ENCODE data around the gene PSMB7.

The PSMB7 gene

DNA sequence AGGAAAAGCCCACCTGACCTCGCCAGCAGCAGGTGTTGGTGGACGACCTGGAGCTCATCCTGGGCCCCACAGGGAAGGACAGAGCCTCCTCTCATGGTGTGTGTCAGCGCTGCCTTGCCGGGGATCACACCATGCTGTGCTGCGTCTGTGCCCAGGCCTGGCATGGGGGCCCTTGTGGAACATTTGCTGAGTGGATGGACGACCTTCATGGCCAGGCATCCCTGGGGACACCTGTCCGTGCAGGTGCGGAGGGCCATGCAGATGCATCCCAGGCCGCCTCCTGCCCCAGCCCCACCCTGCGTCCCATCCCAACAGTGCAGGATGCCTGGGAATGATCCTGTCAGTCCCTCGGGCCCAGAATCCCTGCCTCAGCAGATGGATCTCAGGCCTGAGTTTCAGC is 83.7 kb downstream of the PSMB7 start:
- TF ChIP-seq, protein P1, sequence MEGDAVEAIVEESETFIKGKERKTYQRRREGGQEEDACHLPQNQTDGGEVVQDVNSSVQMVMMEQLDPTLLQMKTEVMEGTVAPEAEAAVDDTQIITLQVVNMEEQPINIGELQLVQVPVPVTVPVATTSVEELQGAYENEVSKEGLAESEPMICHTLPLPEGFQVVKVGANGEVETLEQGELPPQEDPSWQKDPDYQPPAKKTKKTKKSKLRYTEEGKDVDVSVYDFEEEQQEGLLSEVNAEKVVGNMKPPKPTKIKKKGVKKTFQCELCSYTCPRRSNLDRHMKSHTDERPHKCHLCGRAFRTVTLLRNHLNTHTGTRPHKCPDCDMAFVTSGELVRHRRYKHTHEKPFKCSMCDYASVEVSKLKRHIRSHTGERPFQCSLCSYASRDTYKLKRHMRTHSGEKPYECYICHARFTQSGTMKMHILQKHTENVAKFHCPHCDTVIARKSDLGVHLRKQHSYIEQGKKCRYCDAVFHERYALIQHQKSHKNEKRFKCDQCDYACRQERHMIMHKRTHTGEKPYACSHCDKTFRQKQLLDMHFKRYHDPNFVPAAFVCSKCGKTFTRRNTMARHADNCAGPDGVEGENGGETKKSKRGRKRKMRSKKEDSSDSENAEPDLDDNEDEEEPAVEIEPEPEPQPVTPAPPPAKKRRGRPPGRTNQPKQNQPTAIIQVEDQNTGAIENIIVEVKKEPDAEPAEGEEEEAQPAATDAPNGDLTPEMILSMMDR (IDR thresholded peaks at IDR 0.05; ENCODE audit: insufficient read depth, low read length, poor library complexity, severe bottlenecking): no peak
- no peak for TF ChIP-seq EZH2phosphoT487 (conservative IDR thresholded peaks at IDR 0.05; ENCODE audit: low read length)
- H3K4me3 ChIP-seq (ENCODE audit: insufficient read depth, low read length, poor library complexity, severe bottlenecking): no peak overlapping the region
- no peaks in the 10 kb centered on the region for H3K9me3 ChIP-seq (ENCODE audit: insufficient read depth, low read length)
- H3K4me2 ChIP-seq (ENCODE audit: low read depth, low read length, poor library complexity, severe bottlenecking): no peak overlapping the region
- no peaks in the 10 kb centered on the region for H3K27me3 ChIP-seq (ENCODE audit: low read length)
- H3K27ac ChIP-seq (ENCODE audit: low read depth, low read length): no peak overlapping the region
- no peaks in the 10 kb centered on the region for H4K20me1 ChIP-seq (ENCODE audit: low read depth, low read length)
- H3K9ac ChIP-seq (ENCODE audit: low read length): no peak overlapping the region
- peaks cover 2% of the 10 kb centered on the region; the same call in 1 of the 2 replicates for H3K36me3 ChIP-seq (ENCODE audit: low read length)
- no peaks in the 10 kb centered on the region for H3K9me2 ChIP-seq (replicated peaks; ENCODE audit: insufficient read depth, low read length)
- no peaks in the 10 kb centered on the region; the same call in 1 of the 2 replicates for H3F3A ChIP-seq (ENCODE audit: insufficient read depth)
- H2AFZ ChIP-seq (ENCODE audit: low read depth, low read length, severe bottlenecking): no peak overlapping the region
- H3K79me2 ChIP-seq (ENCODE audit: insufficient read depth, low read length): no peaks in the 10 kb centered on the region

DNA sequence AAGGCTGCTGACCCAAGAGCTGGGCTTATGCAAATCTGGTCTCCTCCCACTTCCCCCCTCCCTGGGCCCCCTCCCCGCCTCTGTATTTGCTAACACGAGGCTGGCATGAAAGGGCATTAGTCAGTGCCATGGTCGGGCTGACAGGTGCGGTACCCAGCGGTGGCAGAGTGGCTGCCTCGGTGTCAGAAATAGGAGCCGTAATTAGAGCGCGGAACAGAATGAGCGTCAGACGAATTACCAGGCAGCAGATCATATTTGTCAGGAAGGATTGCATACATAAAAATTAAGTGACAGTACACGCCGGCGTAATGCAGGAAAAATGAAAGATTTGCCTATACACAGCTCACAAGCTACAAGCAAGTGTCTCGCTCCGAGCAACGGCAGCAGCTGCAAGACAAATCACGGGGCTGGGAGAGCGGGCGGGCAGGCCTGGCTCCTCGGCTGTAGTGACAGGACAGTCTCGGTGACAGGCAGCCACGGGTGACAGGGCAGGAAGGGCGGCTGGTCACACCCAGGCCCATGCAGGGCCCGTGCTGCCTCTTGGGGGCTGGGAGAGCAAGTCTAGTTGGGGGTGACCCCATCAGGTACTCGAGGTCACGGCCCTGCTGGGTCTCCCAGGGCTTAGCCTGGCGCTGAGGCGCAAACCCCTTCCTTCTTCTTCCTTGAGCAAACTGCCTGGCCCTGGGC is 85.1 kb downstream of the PSMB7 start:
- Histone ChIP-seq H3K9ac (ENCODE audit: low read length) (no peak overlapping the region), H3K36me3 (ENCODE audit: low read length) (peaks cover 2% of the 10 kb centered on the region; the same call in 1 of the 2 replicates), H4K20me1 (ENCODE audit: low read depth, low read length) (no peaks in the 10 kb centered on the region), H3K4me3 (ENCODE audit: insufficient read depth, low read length, poor library complexity, severe bottlenecking) (no peak overlapping the region), H3K9me2 (replicated peaks; ENCODE audit: insufficient read depth, low read length) (no peaks in the 10 kb centered on the region), H3K4me2 (ENCODE audit: low read depth, low read length, poor library complexity, severe bottlenecking) (no peak overlapping the region), H3K79me2 (ENCODE audit: insufficient read depth, low read length) (no peaks in the 10 kb centered on the region), H2AFZ (ENCODE audit: low read depth, low read length, severe bottlenecking) (no peak overlapping the region), H3K9me3 (ENCODE audit: insufficient read depth, low read length) (no peaks in the 10 kb centered on the region), H3K27me3 (ENCODE audit: low read length) (no peaks in the 10 kb centered on the region), H3F3A (ENCODE audit: insufficient read depth) (no peaks in the 10 kb centered on the region), H3K27ac (ENCODE audit: low read depth, low read length) (no peak overlapping the region)
- TF ChIP-seq, protein P1 (IDR thresholded peaks at IDR 0.05; ENCODE audit: insufficient read depth, low read length, poor library complexity, severe bottlenecking): no peak
- TF ChIP-seq EZH2phosphoT487 (conservative IDR thresholded peaks at IDR 0.05; ENCODE audit: low read length): no peak

DNA sequence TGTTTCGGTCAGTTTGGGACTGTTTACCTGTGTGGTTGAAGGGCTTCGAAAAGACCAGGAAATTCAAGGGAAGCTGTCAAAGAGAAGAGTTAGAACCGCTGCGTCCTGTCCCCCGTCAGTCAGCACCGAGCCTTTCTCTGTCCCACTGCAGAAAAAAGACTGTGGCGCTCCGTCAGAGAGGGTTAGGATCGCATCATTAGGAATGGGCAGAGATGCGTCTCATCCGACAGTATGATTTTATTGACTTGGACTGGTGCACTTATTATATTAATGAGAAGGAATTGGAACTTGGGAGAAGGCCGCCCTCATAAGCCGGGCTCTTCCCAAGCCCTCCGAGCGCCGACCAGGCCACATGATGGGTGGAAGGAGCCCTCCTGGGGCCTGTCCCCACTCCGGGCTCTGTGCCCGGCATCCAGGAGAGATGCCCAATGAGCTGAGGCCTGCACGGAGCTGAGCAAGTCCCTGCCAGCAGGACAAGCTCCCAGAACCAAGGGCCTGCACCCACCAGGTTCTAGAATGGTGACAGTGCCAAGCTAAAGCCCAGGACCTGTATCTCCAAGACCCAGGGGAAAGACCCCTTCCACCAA is 85.9 kb downstream of the PSMB7 start:
- no peaks in the 10 kb centered on the region for H3F3A ChIP-seq (ENCODE audit: insufficient read depth)
- H3K9me2 ChIP-seq (replicated peaks; ENCODE audit: insufficient read depth, low read length): no peaks in the 10 kb centered on the region
- no peak overlapping the region for H3K9ac ChIP-seq (ENCODE audit: low read length)
- no peak overlapping the region for H3K4me2 ChIP-seq (ENCODE audit: low read depth, low read length, poor library complexity, severe bottlenecking)
- no peak overlapping the region for H2AFZ ChIP-seq (ENCODE audit: low read depth, low read length, severe bottlenecking)
- H3K27ac ChIP-seq (ENCODE audit: low read depth, low read length): no peak overlapping the region
- no peaks in the 10 kb centered on the region for H4K20me1 ChIP-seq (ENCODE audit: low read depth, low read length)
- no peak overlapping the region for H3K4me3 ChIP-seq (ENCODE audit: insufficient read depth, low read length, poor library complexity, severe bottlenecking)
- H3K79me2 ChIP-seq (ENCODE audit: insufficient read depth, low read length): no peaks in the 10 kb centered on the region
- no peaks in the 10 kb centered on the region for H3K27me3 ChIP-seq (ENCODE audit: low read length)
- peaks cover 2% of the 10 kb centered on the region; the same call in 1 of the 2 replicates for H3K36me3 ChIP-seq (ENCODE audit: low read length)
- H3K9me3 ChIP-seq (ENCODE audit: insufficient read depth, low read length): no peaks in the 10 kb centered on the region
- TF ChIP-seq EZH2phosphoT487 (conservative IDR thresholded peaks at IDR 0.05; ENCODE audit: low read length): no peak
- TF ChIP-seq, protein P1 (IDR thresholded peaks at IDR 0.05; ENCODE audit: insufficient read depth, low read length, poor library complexity, severe bottlenecking): no peak
